ENCODE measurements around the gene PTPRH.
"Not testable (repeated sequence)": the region's sequence is repeated elsewhere in the genome, so short reads cannot be mapped to it uniquely, and the experiment has no call there.

The PTPRH gene

DNA sequence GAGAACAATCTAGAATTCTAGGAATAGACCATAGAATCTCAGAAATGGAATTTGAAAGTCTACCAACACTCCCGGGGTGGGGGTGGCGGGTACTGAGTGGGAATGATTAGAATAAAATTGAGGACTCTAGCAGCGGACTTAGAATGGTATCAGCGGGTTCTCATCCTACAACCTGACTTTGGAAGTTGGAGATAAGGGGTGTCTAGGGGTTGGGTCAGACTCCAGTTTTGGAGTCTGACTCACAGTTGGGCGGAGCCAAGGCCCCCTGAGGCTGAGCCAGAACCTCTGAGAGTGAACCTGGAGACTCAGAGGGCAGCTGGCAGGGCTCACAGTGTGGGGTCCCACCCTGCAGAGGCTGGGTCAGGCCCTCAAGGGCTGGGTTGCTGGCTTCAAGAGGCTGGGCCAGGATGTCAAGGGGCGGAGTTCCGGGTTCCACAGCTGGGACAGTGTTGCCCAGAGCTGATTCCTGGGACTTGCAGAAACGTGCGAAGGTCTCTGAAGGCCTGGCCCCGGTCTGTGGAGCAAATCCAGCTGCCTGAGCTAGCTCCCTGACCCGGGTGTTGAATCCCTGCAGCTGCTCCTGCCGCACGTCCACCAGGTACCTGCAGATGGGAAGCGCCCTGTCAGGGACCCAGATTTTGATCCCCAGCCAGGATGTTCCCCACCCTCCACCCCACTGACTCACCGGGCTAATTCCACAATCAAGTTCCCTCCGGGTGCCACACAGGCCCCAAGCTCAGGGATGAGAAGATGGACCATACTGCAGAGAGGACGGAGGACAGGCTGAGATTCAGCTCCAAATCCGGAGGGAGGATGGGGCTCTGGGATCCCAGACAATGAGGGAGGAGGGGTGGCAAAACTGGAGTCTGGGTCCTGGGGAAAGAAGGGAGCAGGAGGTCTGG lies 50.2 kb downstream of the PTPRH start:
- peak; percentile 53 for DNase-seq (ENCODE audit: low spot score)

DNA sequence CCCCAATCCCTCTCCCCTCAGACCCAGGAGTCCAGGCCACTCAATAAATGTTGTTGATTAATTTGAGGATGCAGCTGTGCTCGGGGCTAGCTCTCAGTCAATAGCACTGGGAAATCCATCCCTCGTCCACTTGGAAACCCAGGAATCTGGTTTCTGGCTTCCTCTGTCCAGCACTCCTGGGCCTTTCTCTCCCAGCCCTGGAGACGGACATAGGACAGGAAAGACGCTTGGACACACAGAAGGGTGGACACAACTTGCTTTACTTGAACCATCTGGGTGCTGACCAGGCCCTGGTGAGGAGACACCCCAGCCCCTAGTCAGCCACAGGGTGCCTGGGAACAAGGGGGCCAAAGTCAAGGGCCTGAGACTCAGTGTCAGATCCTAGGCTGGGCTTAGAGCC lies 50.9 kb downstream of the PTPRH start:
- no peak for DNase-seq (ENCODE audit: low spot score)

DNA sequence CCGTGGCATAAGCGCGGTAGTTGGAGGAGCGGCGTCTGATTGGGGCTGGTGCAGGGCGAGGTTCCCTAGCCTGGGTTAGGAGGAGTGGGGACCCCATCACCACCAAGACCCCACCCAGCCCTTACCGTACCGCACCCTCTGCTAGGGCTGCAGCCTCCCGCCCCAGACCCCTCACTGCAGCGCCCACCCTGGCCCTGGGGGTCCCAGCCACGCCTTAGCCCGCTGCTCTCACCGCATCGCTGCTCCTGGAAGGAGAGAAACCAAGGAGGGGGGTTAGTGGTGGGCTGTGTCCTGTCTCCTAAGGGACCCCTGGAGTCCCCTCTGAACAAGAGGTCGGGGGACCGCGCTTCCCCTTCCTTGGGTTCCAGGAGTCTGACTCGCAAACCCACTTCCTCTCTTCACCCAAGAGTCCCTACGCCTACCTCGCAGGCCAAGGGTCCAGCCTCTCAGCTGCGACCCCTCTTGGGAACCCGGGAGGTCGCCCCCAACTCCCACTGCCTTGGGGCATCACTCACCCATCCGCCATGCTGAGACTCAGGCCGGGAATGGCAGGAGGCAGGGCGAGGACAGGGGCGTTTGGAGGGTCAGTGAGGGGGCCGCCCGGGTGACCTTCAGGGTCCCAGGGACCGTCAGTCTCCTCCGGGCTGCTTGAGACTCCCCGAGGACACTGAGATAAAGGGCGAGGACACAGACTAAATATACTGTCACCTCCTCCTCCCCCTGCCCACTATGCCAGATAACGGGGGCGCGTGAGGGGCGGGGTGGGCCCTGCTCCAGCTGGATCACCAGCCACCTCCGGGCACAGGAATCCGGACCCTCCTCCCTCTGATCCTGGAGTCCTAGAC lies 52.0 kb downstream of the PTPRH start, which contains the start of gene TNNI3:
Gene TNNI3, minus strand, starts transcription at position 669 of the 845 bp plus-strand sequence. Its CDS starts 143 bp downstream, at position 526.
- DNase-seq (ENCODE audit: low spot score) = no peak

DNA sequence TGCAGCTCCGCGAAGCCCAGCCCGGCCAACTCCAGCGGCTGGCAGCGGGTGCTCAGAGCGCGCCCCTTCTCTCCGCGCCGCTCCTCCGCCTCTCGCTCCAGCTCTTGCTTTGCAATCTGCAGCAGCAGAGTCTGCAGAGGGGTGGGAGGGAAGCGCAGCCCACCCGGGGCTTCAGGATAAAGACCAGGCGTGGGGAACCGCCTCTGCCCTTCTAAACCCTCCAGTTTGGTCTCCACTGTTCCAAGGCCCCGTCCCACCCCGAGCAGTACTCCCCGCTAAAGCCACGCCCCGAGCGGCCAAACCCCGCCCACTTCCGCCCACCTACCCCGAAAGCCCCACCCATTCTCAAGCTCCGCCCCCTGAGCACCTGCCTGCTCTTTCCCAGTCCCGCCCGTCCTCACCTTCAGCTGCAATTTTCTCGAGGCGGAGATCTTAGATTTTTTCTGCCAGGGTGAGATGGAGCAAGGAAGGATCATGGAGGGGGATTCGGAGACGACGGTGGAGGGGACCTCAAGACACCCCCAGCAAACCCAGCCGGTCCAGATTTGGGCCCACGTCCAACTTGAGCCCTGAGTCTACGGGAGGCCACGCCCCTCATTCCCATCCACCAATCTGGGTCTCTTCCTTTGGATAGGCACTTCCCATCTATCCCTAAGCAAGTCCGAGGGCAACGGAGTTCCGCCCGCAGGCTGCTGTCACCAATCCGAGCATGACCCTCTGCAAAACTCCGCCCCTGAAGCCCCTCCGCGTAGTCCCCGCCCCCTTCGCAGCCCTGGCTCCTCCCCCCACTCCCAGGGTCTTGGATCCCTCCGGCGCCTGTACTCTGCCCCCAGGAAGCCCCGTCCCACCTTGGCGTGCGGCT lies 52.9 kb downstream of the PTPRH start:
- DNase-seq (ENCODE audit: low spot score) = peak; percentile 80

DNA sequence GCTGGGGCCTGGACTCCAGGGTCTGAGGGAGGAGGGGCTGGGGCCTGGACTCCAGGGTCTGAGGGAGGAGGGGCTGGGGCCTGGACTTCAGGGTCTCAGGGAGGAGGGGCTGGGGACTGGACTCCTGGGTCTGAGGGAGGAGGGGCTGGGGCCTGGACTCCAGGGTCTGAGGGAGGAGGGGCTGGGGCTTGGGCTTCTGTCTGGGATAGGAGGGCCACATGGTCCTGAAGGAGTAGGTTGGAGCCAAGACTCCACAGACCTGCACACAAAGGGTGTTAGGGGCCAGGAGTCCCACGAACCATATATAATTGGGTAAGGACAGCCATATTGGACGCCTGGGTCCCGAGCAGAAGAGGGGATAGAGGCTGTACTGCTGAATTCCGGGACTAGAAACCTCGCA lies 53.5 kb downstream of the PTPRH start:
- not testable (repeated sequence) for DNase-seq (ENCODE audit: low spot score)

DNA sequence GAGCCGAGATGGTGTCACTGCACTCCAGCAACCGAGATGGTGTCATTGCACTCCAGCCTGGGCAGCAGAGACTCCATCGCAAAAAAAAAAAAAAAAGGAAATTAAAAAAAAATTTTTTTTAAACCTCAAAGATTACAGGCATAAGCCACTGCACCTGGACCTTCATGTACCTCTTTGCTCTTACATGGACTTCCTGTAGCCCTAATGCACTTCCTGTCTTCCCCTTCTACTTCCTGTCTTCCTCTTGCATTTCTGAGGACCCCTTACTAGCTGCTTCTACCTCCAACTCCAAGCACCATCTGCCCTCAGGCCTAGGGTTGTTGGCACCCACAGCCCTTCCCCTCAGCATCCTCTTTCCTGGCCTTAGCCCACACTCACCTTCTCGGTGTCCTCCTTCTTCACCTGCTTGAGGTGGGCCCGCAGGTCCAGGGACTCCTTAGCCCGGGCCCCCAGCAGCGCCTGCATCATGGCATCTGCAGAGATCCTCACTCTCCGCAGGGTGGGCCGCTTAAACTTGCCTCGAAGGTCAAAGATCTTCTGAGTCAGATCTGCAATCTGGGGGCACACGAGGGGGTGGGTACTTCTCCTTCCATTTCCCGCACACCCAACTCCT lies 55.5 kb downstream of the PTPRH start:
- no peak for DNase-seq (ENCODE audit: low spot score)

DNA sequence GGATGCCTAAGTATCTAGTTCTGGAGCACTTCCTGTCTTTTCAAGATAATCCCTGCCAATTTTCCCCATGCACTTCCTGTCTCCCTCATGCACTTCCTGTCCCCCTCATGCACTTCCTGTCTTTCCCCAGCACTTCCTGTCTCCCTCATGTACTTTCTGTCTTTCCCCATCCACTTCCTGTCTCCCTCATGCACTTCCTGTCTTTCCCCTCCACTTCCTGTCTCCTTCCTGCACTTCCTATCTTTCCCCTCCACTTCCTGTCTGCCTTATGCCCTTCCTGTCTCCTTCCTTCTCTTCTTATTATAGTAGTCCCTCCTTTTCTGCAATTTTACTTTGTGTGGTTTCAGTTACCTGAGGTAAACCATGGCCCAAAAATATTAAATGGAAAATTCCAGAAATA lies 57.3 kb downstream of the PTPRH start:
- DNase-seq (ENCODE audit: low spot score) = no peak

DNA sequence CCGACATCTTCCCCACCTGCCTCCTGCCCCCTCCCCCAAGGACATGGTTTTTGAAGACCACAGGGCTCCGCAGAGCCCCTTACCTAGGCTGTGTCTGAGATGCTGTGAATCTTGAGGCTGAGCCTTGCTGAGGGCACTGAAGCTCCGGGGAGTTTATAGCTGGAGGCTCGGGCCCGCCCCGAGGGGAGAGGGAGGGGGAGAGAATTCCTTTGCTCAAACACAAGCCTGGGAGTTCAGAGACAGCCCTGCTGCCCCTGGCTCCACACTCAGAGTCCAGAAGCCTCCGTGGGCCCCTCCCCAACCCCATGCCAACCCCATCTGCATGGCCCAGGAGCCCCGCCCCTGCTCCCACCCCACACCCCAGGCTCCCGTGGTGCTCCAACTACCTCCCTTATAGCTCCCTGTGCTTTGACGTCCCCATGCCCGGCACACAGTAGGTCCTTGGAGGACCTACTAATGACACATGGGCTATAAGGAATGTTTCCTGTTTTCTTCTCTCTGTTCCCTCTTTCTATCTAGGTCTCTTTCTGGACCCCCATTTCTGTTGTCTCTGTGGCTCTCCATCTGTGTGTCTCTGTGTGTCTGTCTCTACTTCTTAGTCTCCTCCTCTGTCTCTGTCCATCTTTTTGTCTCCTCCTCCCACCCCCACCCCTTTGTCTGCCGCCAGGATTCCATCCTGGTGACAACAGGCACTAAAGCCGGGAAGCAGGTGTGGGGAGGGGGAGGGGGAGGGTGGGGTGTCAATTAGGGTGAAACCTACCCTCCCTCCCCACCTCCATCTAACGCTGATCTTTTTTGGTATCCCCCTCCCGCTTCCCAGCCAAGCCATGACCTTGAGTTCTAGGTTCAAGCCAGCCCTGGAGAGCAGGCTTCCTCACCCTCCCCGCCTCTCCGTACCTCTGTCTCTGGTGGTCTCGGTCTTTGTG lies 60.0 kb downstream of the PTPRH start, which contains the start of gene TNNT1:
Gene TNNT1, minus strand, starts transcription at position 129 of the 926 bp plus-strand sequence. CDS start 2,049 bp downstream, outside the sequence.
- no peak for DNase-seq (ENCODE audit: low spot score)

DNA sequence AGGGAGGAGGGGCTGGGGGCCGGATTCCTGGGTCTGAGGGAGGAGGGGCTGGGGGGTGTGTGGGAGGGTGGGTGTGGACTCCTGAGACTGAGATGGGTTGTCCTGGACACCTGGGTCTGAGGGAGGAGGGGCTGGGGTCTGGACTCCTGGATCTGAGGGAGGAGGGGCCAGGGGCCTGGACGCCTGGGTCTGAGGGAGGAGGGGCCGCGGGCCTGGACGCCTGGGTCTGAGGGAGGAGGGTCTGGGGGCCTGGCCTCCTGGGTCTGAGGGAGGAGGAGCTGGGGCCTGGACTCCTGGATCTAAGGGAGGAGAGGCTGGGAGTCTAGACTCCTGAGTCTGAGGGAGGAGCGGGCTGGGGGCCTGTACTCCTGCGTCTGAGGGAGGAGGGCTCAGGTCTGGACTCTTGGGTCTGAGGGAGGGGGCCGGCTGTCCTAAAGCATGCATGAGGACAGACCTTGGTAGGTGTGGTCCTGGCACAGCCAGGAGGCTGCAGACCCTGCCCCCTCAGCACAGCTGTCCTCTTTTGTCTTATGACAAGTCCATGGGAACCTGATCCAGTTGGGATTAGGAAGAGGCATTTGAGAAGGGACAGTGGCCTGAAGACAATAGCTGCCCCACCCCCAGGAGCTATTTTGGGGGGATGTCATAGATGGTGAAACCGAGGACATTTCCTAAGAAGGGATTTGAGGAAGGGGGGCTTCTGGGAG lies 61.6 kb downstream of the PTPRH start:
- no peak for DNase-seq (ENCODE audit: low spot score)

DNA sequence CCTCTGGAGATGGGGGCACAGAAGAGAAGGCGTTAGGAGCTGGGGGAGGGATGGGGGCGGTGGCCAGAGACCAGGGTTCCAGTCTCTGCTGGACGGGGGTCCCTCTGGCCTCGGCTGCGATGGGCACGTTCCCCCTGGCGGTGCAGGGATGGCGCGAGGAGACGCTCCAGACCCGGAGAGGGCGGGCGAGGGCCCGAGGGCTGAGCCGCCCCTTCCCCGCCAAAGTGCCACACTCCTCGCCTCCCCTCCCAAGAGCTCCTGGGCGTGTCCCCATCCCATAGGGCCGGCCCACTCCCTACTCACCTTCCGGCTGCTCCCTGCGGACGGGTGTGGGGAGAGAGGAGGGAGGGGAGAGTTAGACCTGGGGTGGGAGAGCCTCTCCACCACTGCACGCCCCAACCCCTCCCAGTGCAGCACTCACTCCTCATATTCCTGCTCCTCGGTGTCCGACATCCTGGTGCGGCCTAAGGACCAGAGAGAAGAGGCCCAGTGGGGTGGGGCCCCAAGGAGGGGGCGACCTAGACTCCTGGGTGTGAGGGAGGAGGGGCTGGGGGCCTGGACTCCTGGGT lies 62.5 kb downstream of the PTPRH start:
- DNase-seq (ENCODE audit: low spot score) = peak; percentile 83

DNA sequence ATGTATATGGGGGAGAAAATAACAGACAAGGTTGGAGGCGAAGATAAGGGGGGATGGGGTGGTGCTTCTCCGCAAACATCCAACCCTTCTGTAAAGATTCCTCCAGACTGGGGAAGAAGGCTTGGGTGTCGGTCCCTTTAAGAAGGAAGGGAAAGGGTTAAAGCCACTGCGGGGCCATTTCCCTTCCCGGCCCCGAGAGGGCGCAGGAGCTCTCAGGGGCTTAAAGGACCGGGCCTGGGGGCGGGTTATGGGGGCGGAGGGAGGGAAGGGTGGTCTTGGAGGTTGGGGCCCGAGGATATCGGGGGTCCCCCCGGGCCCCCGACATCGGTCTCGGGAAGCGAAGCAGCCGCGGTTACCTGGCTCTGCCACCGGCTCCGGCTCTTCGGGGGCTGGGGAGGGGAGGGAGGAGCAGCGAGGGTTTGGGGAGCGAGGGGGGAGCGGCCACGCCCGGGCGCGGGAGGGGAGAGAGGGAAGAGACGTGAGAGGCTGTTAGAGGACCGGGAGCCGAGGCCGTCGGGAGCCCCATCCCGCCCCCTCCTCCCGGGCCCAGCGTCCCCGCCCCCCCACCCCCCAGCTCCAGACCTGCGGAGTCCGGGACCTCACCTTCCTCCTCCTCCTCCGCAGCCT lies 63.1 kb downstream of the PTPRH start:
- DNase-seq (ENCODE audit: low spot score) = no peak

DNA sequence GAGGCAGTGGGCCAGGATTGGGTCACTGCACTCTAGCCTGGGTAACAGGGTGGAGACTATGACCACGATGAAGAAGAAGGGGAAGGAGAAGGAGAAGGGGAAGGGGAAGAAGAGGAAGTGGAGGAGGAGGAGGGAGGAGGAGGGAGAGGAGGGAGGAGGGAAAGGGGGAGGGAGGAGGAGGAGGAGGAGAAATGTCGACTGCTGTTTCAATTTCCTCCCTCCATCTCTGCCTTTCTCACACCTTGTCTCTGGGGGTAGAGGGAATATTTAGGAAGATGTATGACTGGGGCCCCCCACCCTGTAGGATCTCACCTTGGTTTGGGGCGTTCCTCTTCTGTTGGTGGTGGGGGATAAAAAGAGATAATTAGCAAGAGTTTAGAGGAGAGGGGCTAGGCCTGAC lies 64.1 kb downstream of the PTPRH start:
- no peak for DNase-seq (ENCODE audit: low spot score)

DNA sequence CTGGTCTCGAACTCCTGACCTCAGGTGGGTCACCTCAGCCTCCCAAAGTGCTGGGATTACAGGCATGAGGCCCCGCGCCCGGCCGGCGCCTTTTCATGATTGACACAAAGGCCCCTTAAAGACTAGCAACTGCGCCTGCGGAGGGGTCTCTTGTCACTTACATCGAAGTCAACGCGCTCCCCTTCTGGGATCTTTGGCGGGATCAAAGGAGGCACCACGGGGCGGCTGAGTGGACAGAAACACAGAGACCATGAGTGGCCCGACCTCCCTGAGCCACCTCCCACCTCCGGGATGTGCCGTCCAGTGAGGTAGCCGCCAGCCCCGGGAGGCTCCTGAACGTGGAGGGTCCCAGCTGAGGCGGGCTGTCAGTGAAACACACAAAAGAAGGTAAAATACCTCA lies 67.6 kb downstream of the PTPRH start:
- no peak for DNase-seq (ENCODE audit: low spot score)

DNA sequence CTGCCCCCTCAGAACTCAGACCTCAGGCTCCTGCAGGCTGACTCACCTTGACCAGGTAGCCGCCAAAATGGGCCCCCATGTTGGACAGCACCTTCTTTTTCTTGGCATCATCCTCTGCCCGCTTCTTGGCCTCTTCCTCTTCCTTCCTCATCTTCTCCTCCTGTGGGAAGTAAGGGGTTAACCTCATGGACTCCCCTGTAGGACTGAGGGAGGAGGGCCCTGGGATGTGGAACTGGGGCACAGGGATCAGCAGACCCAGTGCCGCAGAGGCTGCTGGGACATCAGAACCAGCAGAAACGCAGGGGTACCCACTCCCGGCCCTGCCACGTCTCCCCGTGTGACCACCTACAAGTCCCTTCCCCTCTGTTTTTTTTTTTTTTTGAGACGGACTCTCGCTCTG lies 71.4 kb downstream of the PTPRH start:
- no peak for DNase-seq (ENCODE audit: low spot score)

DNA sequence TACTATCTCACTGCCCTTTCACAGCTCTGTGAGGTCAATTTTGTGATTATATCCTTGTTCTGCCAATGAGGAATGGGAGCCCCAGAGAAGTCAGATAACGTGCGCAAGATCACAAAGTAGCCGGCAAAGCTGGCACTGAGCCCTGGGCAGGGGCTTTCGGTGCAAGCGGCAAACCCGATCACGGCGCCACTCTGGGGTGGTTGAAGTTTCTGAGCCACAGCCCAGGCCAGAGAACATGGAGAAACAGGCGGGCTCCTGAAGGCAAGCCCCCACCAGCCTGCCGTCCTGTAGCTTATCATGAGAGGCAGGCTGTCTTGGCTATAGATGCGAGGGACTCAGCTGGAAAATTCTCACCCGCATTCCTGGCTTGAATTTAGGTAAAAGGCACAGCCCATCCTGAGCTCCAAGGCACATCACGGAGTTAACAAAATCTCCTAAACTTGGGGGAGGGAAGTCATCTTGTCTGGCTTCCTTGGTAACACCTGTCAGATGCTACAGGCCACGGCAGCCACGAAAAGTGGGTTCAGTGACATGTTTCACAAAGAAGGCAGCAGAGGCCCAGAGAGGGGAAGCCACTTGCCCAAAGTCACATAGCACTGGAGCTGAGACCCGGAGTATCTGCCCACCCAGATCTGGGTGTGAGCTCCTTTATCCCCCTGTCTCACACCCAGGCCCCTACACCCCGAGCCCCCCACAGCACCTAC lies 72.8 kb downstream of the PTPRH start:
- no peak for DNase-seq (ENCODE audit: low spot score)

DNA sequence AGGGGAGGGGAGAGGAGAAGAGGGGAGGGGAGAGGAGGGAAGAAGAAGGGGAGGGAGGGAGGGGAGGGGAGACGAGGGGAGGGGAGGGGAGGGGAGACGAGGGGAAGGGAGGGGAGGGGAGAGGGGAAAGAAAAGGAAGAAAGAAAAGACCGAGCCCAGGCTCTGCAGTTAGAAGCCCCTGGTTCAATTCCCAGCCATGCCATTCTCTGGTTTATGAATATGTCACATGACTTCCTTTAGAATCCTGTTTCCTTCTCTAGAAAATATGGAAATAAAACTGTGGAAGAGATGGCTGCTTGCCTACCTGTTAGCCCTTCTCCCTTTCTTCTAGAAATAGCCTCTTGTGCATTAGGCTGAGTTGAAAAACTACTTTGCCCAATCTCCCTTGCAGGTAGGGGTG lies 74.6 kb downstream of the PTPRH start:
- DNase-seq (ENCODE audit: low spot score) = no peak

DNA sequence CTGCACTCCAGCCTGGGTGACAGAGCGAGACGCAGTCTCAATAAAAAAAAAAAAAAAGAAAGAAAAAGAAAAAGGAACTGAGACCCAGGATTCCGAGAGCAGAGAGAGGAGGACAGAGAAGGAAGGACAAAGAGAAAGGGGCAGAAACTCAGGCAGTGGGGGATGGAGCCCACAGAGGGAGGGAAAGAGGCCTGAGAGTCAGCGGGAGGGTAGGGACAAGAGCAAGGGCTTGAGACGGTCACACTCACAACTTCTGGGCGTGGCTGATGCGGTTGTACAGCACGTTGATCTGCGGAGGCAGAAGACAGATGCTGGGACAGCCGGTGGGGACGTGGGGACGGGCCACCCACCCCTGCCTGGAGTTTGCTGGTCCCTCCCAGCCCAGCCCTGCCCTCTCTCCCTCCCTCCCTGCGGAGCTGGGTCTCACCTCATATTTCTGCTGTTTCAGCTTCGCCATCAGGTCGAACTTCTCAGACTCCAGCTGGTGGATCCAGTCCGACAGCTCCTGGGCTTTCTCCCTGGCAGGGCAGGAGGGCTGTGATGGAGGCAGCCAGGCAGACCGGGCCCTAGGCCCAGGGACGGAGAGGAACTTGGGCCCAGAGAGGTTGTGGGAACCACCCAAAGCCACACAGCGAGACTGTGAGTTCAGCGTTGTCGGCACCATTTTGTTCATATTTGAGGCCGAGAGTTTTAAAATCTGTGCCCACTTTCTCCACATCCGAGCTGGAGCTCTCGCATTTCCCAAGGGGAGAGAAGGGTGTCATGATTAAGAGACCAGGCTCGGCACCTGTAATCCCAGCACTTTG lies 75.5 kb downstream of the PTPRH start:
- no peak for DNase-seq (ENCODE audit: low spot score)
